CD14-positive monocyte (primary cell): ENCODE data around the gene BEGAIN. TPM values are rescaled to one million over a fixed set of nuclear protein-coding genes. Genes with fewer than 3 reads are reported as not detected.

ENCODE experiments used
- DNase-seq, 3 donors: peaks; one replicate each; pipeline ENCODE4 v3.0.0-alpha.2; 2011 to 2022
- H2AFZ ChIP-seq: 2 replicates; pipeline ENCODE4 v1.6.0; 2012; ENCODE audit warnings: mild to moderate bottlenecking, low read depth, low read length, inconsistent platforms; ENCODE audit not compliant: insufficient read depth, poor library complexity, severe bottlenecking
- H3K27ac ChIP-seq, 2 donors: 1 replicate in 1 of 2; 2 replicates in 1 of 2; pipeline ENCODE4 v1.5.1; 2012 to 2013; ENCODE audit warnings: low read length in 2 of 2, control low read depth in 1 of 2, inconsistent platforms in 1 of 2, low read depth in 1 of 2, mild to moderate bottlenecking in 1 of 2
- H3K27me3 ChIP-seq, 2 donors: one replicate each; pipeline versions ENCODE4 v1.6.0 to v1.6.1; 2011 to 2013; ENCODE audit warnings: low read length in 2 of 2; ENCODE audit not compliant: control insufficient read depth in 2 of 2, insufficient read depth in 2 of 2
- H3K36me3 ChIP-seq, 2 donors: replicated peaks in 1 of 2; 1 replicate in 1 of 2; 2 replicates in 1 of 2; pipeline versions ENCODE4 v1.5.1 to v1.6.1; 2012 to 2013; ENCODE audit warnings: low read length in 2 of 2, control low read depth in 1 of 2, inconsistent platforms in 1 of 2, mild to moderate bottlenecking in 1 of 2; ENCODE audit not compliant: insufficient read depth in 2 of 2, control insufficient read depth in 1 of 2
- H3K4me1 ChIP-seq, 2 donors: 1 replicate in 1 of 2; 2 replicates in 1 of 2; pipeline versions ENCODE4 v1.5.1 to v1.6.1; 2012 to 2013; ENCODE audit warnings: low read length in 2 of 2, control low read depth in 1 of 2, inconsistent platforms in 1 of 2, mild to moderate bottlenecking in 1 of 2, moderate library complexity in 1 of 2; ENCODE audit not compliant: insufficient read depth in 2 of 2, control insufficient read depth in 1 of 2
- H3K4me2 ChIP-seq: replicated peaks from 2 replicates; pipeline ENCODE3; 2012; ENCODE audit warnings: low read length, moderate library complexity, mild to moderate bottlenecking; ENCODE audit not compliant: poor library complexity, severe bottlenecking; ENCODE audit errors: extremely low read depth
- H3K4me3 ChIP-seq, 3 experiments: fragments of 200-600 bp in 1 of 3; sonication (generic) in 1 of 3; replicated peaks in 1 of 3; 1 replicate in 2 of 3; 2 replicates in 1 of 3; pipeline ENCODE4 v1.5.1; 2011 to 2013; ENCODE audit warnings: low read length in 3 of 3, mild to moderate bottlenecking in 3 of 3, control low read depth in 2 of 3, low read depth in 2 of 3, inconsistent platforms in 1 of 3, moderate library complexity in 1 of 3
- H3K79me2 ChIP-seq: 2 replicates; pipeline ENCODE4 v1.6.0; 2012; ENCODE audit warnings: mild to moderate bottlenecking, control low read depth, inconsistent platforms, low read length, moderate library complexity; ENCODE audit not compliant: insufficient read depth
- H3K9ac ChIP-seq: 2 replicates; pipeline ENCODE4 v1.6.0; 2017; ENCODE audit warnings: low read length, mild to moderate bottlenecking; ENCODE audit not compliant: insufficient read depth, poor library complexity, severe bottlenecking
- H3K9me3 ChIP-seq, 2 donors: replicated peaks in 1 of 2; 1 replicate in 1 of 2; 2 replicates in 1 of 2; pipeline versions ENCODE4 v1.5.1 to v1.6.1; 2012 to 2013; ENCODE audit warnings: low read length in 2 of 2, control low read depth in 1 of 2; ENCODE audit not compliant: control insufficient read depth in 1 of 2, insufficient read depth in 1 of 2
- H4K20me1 ChIP-seq: 2 replicates; pipeline ENCODE4 v1.6.0; 2012; ENCODE audit warnings: mild to moderate bottlenecking, low read length, control low read depth, moderate library complexity; ENCODE audit not compliant: insufficient read depth
- H3K27ac Mint-ChIP-seq, 7 donors: one replicate each; pipeline ENCODE4 v1.8.0; 2020; ENCODE audit warnings: mild to moderate bottlenecking in 7 of 7, mixed read lengths in 7 of 7, moderate library complexity in 6 of 7, inconsistent platforms in 2 of 7
- H3K27me3 Mint-ChIP-seq, 3 donors: one replicate each; pipeline ENCODE4 v1.8.0; 2021 to 2022; ENCODE audit warnings: low read depth in 3 of 3, mild to moderate bottlenecking in 3 of 3, mixed read lengths in 3 of 3, moderate library complexity in 3 of 3, inconsistent platforms in 1 of 3
- H3K36me3 Mint-ChIP-seq, 2 donors: one replicate each; pipeline ENCODE4 v1.8.0; 2020; ENCODE audit warnings: mixed read lengths in 2 of 2, inconsistent platforms in 1 of 2, mild to moderate bottlenecking in 1 of 2
- H3K4me1 Mint-ChIP-seq: one replicate; pipeline ENCODE4 v1.8.0; 2020; ENCODE audit warnings: mild to moderate bottlenecking, mixed read lengths
- H3K4me3 Mint-ChIP-seq, 2 donors: one replicate each; pipeline ENCODE4 v1.8.0; 2020; ENCODE audit warnings: mild to moderate bottlenecking in 2 of 2, mixed read lengths in 2 of 2, moderate library complexity in 1 of 2
- H3K9me3 Mint-ChIP-seq, 7 donors: one replicate each; pipeline ENCODE4 v1.8.0; 2020 to 2022; ENCODE audit warnings: mixed read lengths in 7 of 7, mild to moderate bottlenecking in 6 of 7, moderate library complexity in 6 of 7, inconsistent platforms in 2 of 7
- WGBS: methylation state at CpG from one replicate; pipeline ENCODE4 v1.1.5; 2013; ENCODE audit warnings: missing lambda C conversion rate; ENCODE audit not compliant: insufficient coverage; 5-methylcytosine and 5-hydroxymethylcytosine counted together
- intact Hi-C, 2 donors: fragments of 100-400 bp; cut with micrococcal nuclease; formaldehyde crosslinking; loops; one replicate each; pipeline versions ENCODE4 v1.15.0 to v1.15.1; 2023
- polyA plus RNA-seq, 3 donors: library from polyadenylated mRNA; depleted of rRNA in 1 of 3; unstranded in 2 of 3; stranded (reverse) in 1 of 3; fragments of 300-500 nt in 2 of 3; fragments of >200 nt in 1 of 3; fragmentation: Illumina TruSeq in 2 of 3; gene quantifications; 1 replicate in 2 of 3; 2 replicates in 1 of 3; pipeline ENCODE4 v1.2.3, GENCODE V29; 2012 to 2021
- TF ChIP-seq, protein P1 (sequence below): fragments of 200-600 bp; IDR thresholded peaks from one replicate; pipeline ENCODE4 v1.8.0; 2022; ENCODE audit warnings: antibody characterized with exemption, mild to moderate bottlenecking

The BEGAIN gene
- polyA plus RNA-seq, 3 donors = 0.25 to 0.45 TPM; not detected in 1

GRCh38 chr14:100552524-100553125 lies 34.6 kb downstream of the BEGAIN start:
- Histone ChIP-seq H3K27ac (no peak overlapping the region), H3K4me3 (no peak overlapping the region), H3K4me1 (peaks cover 46 to 51% of the 10 kb centered on the region in 2 donors), H2AFZ (no peak overlapping the region), H3K9me3 (no peaks in the 10 kb centered on the region), H3K27me3 (no peaks in the 10 kb centered on the region), H3K9ac (no peak overlapping the region), H3K36me3 (no peaks in the 10 kb centered on the region), H3K79me2 (no peaks in the 10 kb centered on the region), H4K20me1 (no peaks in the 10 kb centered on the region), H3K4me2 (no peak overlapping the region)
- H3K4me3 Mint-ChIP-seq = no peak overlapping the region
- TF ChIP-seq, protein P1, sequence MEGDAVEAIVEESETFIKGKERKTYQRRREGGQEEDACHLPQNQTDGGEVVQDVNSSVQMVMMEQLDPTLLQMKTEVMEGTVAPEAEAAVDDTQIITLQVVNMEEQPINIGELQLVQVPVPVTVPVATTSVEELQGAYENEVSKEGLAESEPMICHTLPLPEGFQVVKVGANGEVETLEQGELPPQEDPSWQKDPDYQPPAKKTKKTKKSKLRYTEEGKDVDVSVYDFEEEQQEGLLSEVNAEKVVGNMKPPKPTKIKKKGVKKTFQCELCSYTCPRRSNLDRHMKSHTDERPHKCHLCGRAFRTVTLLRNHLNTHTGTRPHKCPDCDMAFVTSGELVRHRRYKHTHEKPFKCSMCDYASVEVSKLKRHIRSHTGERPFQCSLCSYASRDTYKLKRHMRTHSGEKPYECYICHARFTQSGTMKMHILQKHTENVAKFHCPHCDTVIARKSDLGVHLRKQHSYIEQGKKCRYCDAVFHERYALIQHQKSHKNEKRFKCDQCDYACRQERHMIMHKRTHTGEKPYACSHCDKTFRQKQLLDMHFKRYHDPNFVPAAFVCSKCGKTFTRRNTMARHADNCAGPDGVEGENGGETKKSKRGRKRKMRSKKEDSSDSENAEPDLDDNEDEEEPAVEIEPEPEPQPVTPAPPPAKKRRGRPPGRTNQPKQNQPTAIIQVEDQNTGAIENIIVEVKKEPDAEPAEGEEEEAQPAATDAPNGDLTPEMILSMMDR = no peak
- H3K27me3 Mint-ChIP-seq = peaks cover 2 to 33% (median 27%) of the 10 kb centered on the region in 3 donors
- H3K36me3 Mint-ChIP-seq = no peaks in the 10 kb centered on the region
- peaks cover 53% of the 10 kb centered on the region for H3K4me1 Mint-ChIP-seq
- intact Hi-C loops = no loop called here
- H3K9me3 Mint-ChIP-seq = peaks cover 0 to 2% (median 0%) of the 10 kb centered on the region in 7 donors
- DNase-seq = no peak
- peak overlapping the region in 1 of 7 donors; percentile 85 for H3K27ac Mint-ChIP-seq
- WGBS = 87% methylated on average over 15 of the region's 16 CpGs

DNA sequence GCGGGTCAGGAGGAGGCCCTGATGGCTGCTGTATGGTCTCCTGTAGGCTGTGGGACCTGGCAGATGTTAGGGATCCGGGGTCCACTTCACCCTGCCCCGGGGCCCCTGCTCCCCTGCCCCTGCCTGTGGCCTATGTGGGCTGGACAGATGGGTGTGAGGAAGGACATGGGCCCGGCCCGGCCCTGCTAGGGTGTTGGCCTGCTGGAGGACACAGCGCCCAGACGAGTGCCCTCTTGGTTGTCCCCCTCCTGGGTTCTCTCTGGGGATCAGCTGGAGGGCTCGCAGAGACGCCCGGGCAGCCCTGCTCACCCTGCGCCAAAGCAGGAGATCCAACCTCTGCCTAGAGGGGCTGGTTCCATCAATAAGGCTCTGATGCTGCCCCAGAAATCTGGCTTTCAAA lies 36.2 kb downstream of the BEGAIN start:
- no peaks in the 10 kb centered on the region for H4K20me1 ChIP-seq
- H3K27ac ChIP-seq = no peak overlapping the region
- DNase-seq = no peak
- peaks cover 45 to 48% of the 10 kb centered on the region in 2 donors for H3K4me1 ChIP-seq
- 93% methylated on average over 9 of the region's 11 CpGs for WGBS
- H3K9ac ChIP-seq = no peak overlapping the region
- H3K9me3 ChIP-seq = no peaks in the 10 kb centered on the region
- H2AFZ ChIP-seq = no peak overlapping the region
- H3K36me3 ChIP-seq = no peaks in the 10 kb centered on the region
- no peak overlapping the region for H3K4me3 Mint-ChIP-seq
- peaks cover 0 to 3% (median 0%) of the 10 kb centered on the region in 7 donors for H3K9me3 Mint-ChIP-seq
- no peaks in the 10 kb centered on the region for H3K27me3 ChIP-seq
- H3K79me2 ChIP-seq = no peaks in the 10 kb centered on the region
- H3K4me2 ChIP-seq = no peak overlapping the region
- intact Hi-C loops = no loop called here
- H3K4me1 Mint-ChIP-seq = peaks cover 52% of the 10 kb centered on the region
- TF ChIP-seq, protein P1 = no peak
- peaks cover 2 to 31% (median 26%) of the 10 kb centered on the region in 3 donors for H3K27me3 Mint-ChIP-seq
- H3K4me3 ChIP-seq = no peak overlapping the region
- H3K36me3 Mint-ChIP-seq = no peaks in the 10 kb centered on the region
- no peak overlapping the region for H3K27ac Mint-ChIP-seq
